Inflammatory macrophage treated with lipopolysaccharide for 1 hour (primary cell): ENCODE results near the gene ZNF175.

ENCODE experiments used
- DNase-seq, 2 donors: peaks; one replicate each; pipeline ENCODE4 v3.0.0-alpha.2; 2020 to 2022

ZNF175 gene

DNA sequence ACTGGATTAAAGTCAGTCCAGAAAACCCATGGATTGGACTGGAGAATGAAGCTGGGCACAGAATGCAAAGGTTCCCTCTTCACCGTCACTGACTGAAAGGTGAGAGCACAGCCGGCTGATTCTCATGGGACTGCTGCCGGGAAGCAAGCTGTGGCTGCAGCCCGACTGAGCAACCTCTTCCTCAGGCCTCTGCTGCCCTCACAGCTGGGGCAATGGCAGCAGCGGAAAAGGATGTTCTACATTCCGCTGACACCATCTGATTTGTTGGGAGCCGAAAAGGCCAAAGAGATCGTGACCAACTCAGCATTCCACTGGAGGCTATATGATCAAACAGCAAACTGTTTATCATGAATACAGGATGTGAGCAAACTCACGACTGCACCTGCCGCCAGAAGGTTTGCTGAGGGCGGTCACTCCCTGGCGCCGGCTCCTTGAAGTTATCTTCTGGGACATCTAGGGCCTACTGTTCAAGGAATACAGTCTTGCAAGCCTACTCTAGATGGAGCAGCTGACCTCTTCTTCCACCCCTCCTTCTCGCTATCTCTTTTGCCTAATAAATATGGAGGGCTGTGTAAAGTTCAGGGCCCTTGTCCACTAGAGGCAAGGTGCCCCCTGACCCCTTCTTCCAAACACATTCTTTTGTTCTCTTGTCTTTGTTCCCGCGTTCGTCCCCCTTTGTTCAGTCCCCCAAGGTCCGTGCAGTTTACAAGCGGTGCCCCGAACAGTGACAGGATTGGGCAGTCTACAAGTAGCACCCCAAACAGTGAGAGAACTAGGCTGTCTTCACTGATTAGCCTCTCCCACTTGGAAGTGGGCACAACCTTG lies 20.0 kb upstream of the ZNF175 start:
- DNase-seq = no peak

DNA sequence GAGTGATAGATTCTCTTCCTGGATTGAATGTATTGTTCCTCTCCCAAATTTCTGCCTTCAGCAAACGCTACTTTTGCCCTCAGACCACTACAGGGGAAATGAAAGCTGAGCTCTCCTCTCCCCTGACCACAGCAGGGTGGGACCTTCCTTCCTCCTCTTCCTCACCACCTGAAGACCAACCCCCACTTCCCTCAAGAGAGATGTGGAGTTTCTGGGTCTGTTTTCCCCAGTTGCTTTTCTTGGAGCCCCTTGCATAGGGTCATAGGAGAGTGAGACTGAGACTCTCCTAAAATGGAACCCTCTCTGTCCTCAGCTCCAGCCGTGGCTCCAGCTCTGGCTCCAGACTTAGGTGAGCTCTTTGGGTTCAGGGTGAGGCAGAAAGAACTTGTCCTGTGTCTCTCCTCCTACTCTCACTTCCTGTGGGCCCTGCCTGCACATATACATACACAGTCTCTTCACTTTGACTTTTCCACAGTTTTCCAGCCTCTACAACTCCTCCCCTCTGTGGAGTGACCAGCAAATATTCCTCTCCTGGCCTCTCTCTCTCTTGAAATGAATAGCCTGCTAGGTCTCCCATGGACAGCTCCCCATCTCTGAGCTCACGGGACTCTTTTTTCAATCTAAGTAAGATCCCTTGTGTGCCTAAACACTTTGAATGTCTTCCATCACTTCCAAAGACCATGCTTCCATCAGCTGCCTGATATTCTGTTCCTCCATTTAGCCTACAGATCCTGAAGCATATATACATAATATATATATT lies 19.2 kb upstream of the ZNF175 start:
- no peak for DNase-seq

DNA sequence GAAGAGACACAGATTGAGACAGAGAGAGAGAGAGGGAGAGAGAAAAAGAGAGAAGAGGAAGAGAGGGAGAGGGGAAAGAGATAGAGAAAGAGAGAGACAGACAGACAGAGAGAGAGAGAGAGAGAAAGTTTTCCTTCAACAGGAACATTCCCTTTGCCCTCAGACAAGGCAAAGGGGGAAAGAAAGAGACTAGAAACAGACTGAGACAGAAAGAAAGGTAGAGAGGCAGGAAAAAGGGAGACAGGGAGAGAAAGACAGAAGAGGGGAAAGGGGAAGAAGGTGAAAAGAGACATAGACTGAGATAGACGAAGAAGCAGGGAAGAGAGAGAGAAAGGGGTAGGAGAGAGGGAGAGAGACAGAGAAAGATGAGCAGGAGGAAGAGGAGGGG lies 18.5 kb upstream of the ZNF175 start:
- DNase-seq = no peak

DNA sequence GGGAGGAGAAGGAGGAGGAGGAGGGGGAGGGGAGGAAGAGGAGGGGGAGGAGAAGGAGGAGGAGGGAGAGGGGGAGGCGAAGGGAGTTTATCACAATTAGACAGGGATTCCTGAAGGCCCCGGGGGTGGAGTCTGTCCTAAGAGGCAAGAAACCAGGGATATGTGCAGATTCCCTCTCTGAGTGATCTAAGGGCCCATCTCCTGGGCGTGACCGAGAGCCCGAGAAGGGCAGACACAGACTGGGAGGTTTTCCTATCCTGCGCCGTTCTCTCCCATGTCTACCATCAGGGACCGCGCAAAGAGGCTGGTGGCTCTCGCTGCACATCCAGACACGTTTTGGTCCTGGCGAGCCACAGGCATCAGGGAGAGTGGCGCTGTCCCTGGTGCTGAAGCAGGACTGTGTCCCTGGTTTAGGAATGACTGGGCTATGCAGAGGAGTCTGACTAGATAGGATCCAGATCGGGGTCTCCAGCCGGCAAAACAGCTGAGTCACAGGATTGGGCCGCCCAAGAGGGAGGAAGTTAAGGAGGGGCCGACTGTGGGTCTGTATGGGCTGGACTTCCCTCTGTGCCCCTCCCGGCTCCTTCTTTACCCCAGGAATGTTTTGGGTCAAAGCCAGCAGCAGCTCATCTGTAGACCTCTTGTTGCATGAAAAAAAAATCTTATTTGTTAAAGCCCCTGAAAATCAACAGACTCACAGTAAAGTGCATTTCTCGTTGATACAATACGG lies 17.9 kb upstream of the ZNF175 start:
- DNase-seq = peak; percentile 42 to 79

DNA sequence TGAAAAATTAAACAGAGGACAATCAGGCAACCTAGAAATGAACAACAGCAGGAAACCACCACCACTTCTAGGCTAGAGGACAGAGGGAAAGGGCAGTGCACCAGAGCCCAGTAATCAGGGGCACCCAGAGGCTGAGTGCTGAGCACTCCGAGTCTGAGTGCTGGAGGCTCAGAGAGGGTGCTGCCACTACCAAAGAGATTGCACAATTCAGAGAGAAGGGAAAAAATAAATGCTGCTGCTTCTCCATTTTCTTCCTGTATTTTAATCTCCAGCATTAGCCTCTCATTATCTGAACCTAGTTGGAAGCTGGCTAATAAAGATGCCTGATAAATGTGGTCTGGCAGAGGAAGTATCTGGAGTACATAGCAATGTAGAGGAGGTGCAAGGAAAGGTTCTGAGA lies 11.8 kb upstream of the ZNF175 start:
- peak in 1 of 2 donors; percentile 8 for DNase-seq

DNA sequence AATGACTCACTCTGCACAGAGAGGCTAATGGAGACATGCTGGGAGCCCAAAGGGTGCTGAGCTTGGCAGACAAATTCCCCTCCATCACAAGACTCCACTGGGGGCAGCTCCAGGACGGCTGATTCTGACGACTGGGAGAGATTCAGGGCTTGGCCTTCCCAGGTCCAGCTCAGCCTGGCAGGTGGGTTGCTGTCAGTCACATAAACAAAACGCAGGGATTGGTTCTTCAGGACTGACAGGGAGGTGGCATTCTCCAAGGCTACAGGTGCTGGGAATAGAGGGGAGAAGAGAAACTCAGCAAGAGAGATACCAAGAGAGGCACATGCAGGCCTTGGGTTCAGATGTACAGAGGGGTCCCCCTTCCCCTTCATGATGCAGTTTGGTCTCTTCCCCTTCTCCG lies 10.7 kb upstream of the ZNF175 start:
- no peak for DNase-seq

DNA sequence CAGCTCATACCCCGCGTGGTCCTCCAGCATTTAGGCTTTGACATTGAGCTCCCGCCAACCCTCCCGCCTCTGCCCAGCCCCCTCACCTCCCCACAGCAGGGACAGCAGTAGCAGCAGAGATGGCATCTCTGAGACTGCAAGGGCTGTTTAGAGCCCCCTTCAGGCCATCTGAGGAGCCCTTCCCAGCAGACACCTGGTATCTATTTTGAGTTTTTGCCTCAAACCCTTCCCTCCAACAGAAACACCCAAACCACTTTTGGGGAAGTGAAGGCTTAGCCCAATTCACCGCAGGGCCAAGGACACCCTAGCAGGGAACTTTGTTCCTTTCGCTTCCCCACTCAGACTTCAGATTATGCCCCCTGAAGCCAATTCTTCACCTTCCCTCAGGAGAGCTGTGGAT lies 6.3 kb upstream of the ZNF175 start:
- no peak for DNase-seq

DNA sequence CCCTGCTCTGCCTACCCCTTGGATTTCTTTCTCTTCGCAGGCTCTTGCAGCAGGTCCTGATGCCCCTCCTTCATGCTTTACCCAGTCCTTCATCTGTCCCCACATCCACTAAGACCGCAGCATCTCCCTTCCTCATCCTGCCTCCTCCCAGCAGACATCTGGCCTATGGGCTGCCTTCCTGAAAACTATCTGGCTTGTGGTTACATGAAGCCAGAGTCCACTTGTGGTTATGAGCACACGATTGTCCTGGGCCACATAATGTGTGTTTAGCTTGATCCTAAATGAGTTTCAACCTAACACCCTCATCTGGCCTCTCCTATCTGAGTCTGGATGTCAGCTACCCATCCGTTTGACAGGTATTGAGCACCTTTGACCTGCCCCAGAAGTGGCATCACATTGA lies 5.5 kb upstream of the ZNF175 start:
- no peak for DNase-seq

DNA sequence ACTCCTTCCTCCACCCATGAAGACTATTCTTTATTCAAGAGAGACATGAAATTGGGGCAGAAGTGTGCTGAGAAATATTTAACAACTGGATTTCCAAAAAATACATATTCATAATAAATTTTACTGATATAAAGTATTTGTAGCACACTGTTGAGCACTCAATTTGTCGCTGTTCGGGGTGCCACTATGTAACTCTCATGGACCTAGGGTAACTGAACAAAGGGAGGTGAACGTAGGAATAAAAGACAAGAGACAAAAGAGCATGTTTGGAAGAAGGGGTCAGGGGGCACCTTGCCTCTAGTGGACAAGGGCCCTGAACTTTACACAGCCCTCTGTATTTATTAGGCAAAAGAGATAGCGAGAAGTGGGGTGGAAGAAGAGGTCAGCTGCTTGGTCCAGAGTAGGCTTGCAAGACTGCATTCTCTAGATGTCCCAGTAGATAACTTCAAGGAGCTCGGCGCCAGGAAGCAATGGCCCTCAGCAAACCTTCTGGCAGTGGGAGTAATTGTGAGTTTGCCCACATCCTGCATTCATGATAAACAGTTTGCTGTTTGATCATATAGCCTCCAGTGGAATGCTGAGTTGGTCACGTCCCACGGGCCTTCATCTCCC lies 4.5 kb upstream of the ZNF175 start:
- DNase-seq = no peak

DNA sequence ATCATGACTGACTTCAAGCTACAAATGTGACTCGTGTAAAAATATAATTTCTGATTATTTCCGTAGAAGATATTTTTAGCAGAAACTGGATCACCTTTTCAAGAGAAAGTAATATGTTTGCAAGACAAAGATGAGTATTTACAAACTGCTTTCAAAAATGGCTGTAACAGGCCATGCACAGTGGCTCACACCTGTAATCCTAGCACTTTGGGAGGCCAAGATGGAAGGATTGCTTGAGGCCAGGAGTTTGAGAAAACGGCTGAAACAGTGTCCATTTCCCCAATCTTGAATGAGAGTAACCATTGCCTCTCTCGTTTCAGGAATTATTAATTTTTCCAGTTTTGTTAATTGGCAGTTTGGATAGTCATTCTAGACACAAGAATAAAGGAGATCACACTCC lies 3.5 kb upstream of the ZNF175 start:
- DNase-seq = no peak

DNA sequence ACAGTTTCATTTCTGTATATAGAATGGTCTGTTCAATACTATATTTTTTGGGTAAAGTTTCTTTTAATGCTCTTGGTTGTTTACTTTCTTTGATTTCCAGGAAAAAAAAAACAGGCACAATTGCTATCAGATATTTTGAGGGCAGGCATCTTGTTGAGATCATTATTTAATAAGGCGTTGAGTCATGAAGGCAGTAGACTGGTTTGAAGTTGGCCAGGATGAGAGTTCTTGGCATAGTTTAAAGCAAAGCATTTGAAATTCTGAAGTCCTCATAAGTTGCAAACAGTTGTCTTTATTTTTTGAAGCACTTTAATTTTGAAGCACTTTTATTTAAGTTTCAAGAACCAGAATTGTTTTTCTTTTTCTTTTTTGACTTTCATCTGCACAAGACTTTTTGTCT lies 2.6 kb upstream of the ZNF175 start:
- DNase-seq = no peak

DNA sequence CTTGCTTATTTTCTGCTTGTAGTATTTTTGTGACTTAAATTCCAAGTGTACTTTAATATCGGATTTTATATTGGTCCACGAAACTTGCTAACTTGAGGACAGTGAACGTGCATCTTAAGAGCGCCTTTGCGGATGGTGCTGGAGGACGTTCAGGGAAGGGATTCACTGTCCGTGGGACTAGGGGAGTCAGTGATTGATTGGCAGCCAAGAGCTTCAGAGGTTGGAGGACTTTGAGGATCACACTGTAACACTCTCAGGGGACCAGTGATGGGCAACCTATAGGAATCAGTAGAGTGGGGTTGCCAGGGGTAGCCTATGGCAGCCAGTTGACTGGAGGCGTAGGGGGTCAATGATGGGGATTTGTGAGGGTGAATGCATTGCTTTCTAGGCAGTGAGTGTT lies 516 bp downstream of the ZNF175 start:
- DNase-seq = peak in 1 of 2 donors; percentile 12

DNA sequence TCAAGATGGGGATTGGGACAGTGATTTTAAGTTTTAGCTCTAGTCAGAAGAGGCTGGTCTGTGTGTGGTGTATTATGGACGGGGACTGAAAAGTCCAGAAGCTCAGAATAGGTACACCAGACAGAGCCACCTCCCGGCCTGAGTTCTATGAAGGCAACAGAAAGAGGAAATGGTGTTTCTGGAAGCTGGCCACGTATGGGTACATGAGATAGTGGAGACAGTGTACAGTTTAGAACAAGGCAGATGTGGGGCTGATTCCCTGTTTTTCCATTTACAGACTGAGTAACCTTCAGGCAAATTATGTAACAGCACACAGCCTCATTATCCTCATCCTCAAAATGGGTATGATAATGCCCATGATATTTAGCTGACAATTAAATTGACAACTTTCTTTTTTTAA lies 1.3 kb downstream of the ZNF175 start:
- no peak for DNase-seq

DNA sequence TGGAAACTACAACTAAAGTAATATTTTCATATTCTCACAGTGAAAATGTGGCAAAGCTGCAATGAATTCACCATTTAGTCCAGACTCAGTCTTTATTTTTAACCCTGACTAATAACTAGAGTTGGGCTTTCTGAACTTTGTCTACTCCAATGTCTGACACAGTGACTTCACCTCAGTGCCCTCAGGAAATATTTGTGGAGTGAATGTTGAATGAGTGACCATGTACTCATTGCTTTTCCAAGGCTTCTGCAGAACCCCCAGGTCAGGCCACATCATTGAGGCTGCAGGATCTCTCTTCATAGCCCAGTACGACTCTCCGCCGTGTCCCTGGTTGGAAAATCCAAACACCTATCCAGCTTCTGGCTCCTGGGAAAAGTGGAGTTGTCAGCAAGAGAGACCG lies 1.8 kb downstream of the ZNF175 start:
- DNase-seq = no peak

DNA sequence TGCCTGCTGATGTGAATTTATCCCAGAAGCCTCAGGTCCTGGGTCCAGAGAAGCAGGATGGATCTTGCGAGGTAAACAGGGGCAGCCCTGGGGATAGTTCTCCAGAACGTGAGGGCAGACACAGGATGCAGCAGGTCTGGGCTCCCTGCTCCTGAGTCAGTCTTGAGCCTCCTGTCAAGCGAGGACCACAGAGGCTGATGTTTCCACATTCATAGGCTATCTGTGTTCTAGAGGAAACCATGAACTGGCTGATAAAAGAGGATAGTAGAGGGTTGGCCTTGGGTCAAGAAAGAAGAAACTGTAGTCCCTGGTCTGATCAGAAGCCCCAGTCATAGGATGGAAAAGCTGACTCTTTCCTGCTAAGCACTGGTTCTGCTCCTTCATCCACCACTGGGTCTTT lies 2.2 kb downstream of the ZNF175 start:
- no peak for DNase-seq

DNA sequence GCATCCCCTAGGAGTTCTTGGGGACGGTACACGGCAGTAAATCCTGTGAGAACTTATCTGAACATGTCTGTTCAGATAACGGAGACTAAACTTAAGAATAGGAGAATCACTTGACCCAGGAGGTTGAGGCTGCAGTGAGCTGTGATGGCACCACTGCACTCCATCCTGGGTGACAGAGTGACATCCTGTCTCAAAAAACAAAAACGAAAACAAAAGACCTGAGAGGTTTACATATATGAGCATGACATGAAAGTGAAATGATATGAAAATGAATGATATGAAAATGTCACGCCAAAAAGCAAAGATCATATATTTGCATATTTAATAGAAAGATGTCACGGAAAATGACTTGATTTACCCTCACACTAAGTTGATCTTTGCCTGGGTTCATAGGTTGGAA lies 5.8 kb downstream of the ZNF175 start:
- DNase-seq = no peak

DNA sequence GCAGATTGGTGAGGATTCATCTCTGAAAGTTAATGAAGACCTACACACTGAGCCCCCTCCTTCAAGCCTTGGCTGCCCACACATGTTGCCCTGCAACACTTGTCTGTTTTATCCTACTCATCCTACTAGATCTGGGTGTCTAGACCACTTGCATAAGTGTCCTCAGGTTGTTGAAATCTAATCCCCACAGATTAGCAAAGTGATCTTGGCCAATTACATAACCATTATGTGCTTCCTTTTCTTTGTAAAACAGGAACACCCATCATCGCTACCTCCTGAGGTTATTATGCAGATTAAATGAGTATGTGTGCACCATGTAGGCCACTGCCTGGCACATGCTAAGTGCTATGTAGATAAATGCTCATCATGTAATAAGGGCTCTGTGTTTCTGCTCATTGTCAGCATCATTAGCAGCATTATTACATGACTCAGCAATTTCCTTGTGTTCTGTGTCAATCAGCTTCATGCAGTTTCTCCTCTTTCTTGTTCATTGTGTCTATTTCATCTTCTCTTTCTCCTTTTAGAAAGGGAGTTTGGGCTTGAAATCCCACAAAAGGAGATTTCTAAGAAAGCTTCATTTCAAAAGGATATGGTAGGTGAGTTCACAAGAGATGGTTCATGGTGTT lies 15.1 kb downstream of the ZNF175 start:
- DNase-seq = peak; percentile 25 to 27

DNA sequence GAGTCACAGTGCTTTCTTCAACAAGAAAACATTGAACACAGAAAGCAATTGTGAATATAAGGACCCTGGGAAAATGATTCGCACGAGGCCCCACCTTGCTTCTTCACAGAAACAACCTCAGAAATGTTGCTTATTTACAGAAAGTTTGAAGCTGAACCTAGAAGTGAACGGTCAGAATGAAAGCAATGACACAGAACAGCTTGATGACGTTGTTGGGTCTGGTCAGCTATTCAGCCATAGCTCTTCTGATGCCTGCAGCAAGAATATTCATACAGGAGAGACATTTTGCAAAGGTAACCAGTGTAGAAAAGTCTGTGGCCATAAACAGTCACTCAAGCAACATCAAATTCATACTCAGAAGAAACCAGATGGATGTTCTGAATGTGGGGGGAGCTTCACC lies 15.7 kb downstream of the ZNF175 start:
- no peak for DNase-seq

DNA sequence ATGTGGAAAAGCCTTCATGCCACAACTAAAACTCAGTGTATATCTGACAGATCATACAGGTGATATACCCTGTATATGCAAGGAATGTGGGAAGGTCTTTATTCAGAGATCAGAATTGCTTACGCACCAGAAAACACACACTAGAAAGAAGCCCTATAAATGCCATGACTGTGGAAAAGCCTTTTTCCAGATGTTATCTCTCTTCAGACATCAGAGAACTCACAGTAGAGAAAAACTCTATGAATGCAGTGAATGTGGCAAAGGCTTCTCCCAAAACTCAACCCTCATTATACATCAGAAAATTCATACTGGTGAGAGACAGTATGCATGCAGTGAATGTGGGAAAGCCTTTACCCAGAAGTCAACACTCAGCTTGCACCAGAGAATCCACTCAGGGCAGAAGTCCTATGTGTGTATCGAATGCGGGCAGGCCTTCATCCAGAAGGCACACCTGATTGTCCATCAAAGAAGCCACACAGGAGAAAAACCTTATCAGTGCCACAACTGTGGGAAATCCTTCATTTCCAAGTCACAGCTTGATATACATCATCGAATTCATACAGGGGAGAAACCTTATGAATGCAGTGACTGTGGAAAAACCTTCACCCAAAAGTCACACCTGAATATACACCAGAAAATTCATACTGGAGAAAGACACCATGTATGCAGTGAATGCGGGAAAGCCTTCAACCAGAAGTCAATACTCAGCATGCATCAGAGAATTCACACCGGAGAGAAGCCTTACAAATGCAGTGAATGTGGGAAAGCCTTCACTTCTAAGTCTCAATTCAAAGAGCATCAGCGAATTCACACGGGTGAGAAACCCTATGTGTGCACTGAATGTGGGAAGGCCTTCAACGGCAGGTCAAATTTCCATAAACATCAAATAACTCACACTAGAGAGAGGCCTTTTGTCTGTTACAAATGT lies 16.4 kb downstream of the ZNF175 start:
- no peak for DNase-seq

DNA sequence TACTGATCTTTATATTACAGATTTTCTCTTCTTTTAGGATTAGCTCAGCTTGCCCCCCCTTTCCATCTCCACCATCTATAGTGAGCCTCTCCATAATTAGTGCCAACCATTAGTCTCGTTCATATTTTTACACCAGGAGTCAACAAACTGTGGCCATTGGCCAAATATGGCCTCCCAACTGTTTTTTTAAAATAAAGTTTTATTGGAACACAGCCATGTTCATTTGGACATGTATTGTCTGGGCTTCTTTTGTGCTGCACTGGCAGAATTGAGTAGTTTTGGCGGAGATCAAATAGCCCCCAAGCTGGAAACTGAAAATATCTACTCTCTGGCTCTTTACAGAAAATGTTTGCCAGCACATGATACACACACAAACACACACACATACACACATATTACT lies 18.4 kb downstream of the ZNF175 start:
- no peak for DNase-seq

DNA sequence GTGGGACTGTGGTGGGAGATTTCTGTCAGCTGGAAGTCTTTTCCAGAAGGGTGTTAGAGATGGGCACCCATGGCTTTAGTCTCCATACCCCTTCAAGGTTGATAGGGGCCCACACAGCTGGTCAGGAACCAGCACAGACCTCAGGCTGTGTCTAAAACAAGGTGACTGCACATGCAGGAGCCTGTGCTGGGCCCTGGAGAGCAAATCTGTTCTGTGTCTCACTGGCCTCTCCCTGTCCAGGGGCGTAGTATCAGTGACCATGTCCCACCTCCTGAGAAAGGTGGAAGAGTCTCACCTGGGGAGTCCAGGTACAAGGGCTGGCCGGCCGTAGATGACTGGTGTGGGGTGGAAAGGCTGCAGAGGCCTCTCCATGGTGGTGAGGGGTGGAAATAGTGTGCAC lies 19.4 kb downstream of the ZNF175 start:
- DNase-seq = no peak

DNA sequence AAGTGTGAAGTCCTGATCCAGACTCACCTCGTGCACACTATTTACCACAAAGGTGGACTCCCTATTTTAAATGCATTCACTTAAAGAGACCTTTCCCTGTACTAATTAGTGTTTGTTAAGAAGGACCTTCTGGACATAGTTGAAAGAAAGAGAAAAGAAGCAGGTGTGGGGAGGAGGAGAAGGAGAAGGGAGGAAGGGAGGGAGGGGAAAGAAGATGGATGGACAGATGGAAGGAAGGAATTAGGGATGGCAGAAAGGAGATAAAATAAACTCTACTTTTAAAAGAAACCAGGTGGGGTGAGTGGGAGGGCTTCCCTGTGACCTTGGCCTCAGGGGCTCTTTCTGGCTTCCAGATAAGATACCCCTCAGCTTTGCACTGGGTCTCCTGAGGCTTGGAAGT lies 21.4 kb downstream of the ZNF175 start:
- DNase-seq = no peak
